Muscle of leg (tissue), 11 donors: Measurements from ENCODE around the gene TRUB2. TPM values are rescaled to one million over a fixed set of nuclear protein-coding genes. Genes with fewer than 3 reads are reported as not detected.
A peak's percentile ranks its signal among the peaks of the same experiment; 100 is the strongest.

ENCODE experiments used
- DNase-seq: peaks from one replicate; pipeline ENCODE4 v3.0.0; 2013
- H3K27ac ChIP-seq: one replicate; pipeline ENCODE4 v1.5.1; 2013; ENCODE audit warnings: mild to moderate bottlenecking, low read length, control low read depth
- H3K27me3 ChIP-seq: one replicate; pipeline ENCODE4 v1.6.1; 2013; ENCODE audit warnings: low read length; ENCODE audit not compliant: control insufficient read depth, insufficient read depth
- H3K36me3 ChIP-seq: one replicate; pipeline ENCODE4 v1.6.1; 2013; ENCODE audit warnings: low read length; ENCODE audit not compliant: control insufficient read depth, insufficient read depth
- H3K4me1 ChIP-seq: one replicate; pipeline ENCODE4 v1.6.1; 2013; ENCODE audit warnings: low read length; ENCODE audit not compliant: control insufficient read depth, insufficient read depth
- H3K4me3 ChIP-seq: one replicate; pipeline ENCODE4 v1.5.1; 2013; ENCODE audit warnings: low read length, control low read depth
- H3K9me3 ChIP-seq: replicated peaks from 2 replicates; pipeline ENCODE4 v1.6.1; 2013; ENCODE audit warnings: low read depth, low read length; ENCODE audit not compliant: control insufficient read depth
- WGBS: methylation state at CpG from one replicate; pipeline ENCODE4 v1.1.5; 2013; ENCODE audit warnings: missing lambda C conversion rate; ENCODE audit not compliant: insufficient coverage; 5-methylcytosine and 5-hydroxymethylcytosine counted together
- polyA plus RNA-seq, 8 donors: library from polyadenylated mRNA; unstranded; fragments of 120-200 nt; gene quantifications; one replicate each; pipeline versions ENCODE4 v1.2.1 to v1.2.3, GENCODE V29; 2013; ENCODE audit warnings: inconsistent platforms in 1 of 8, low replicate concordance in 1 of 8; ENCODE audit not compliant: insufficient read length in 8 of 8, insufficient read depth in 1 of 8
- total RNA-seq: library from RNA; stranded (reverse); fragments of 120-200 nt; gene quantifications from one replicate; pipeline ENCODE4 v1.2.4, GENCODE V29; 2013

Gene TRUB2
- total and polyA plus RNA-seq, 9 donors: 20.0 to 25.3 (median 23.6) TPM

GRCh38 chr9:128325629-128326028 is 3.4 kb upstream of the TRUB2 start:
- Histone ChIP-seq H3K4me1 (peaks cover 18% of the 10 kb centered on the region), H3K27ac (no peak overlapping the region), H3K27me3 (no peaks in the 10 kb centered on the region), H3K9me3 (no peaks in the 10 kb centered on the region), H3K4me3 (no peak overlapping the region), H3K36me3 (peaks cover 45% of the 10 kb centered on the region)
- DNase-seq: no peak
- WGBS: 89% methylated on average over 13 of the region's 13 CpGs

GRCh38 chr9:128324401-128324800 is 2.2 kb upstream of the TRUB2 start:
- no CpG with 5 or more reads among the region's 1 CpG for WGBS
- Histone ChIP-seq H3K27me3 (no peaks in the 10 kb centered on the region), H3K36me3 (peaks cover 48% of the 10 kb centered on the region), H3K27ac (no peak overlapping the region), H3K9me3 (no peaks in the 10 kb centered on the region), H3K4me1 (peaks cover 18% of the 10 kb centered on the region), H3K4me3 (no peak overlapping the region)
- no peak for DNase-seq

GRCh38 chr9:128323791-128324190 is 1.5 kb upstream of the TRUB2 start:
- 84% methylated on average over 2 of the region's 12 CpGs for WGBS
- Histone ChIP-seq H3K9me3 (no peaks in the 10 kb centered on the region), H3K4me3 (peak overlapping the region; percentile 98), H3K27ac (no peak overlapping the region), H3K4me1 (peaks cover 18% of the 10 kb centered on the region), H3K27me3 (no peaks in the 10 kb centered on the region), H3K36me3 (peaks cover 45% of the 10 kb centered on the region)
- DNase-seq: no peak

GRCh38 chr9:128323212-128323730 is 1.0 kb upstream of the TRUB2 start:
- Histone ChIP-seq H3K9me3 (no peaks in the 10 kb centered on the region), H3K27me3 (no peaks in the 10 kb centered on the region), H3K4me1 (peaks cover 18% of the 10 kb centered on the region), H3K27ac (peak overlapping the region; percentile 99), H3K4me3 (peak overlapping the region; percentile 98), H3K36me3 (peaks cover 45% of the 10 kb centered on the region)
- DNase-seq: peak; percentile 22
- WGBS: 0% methylated on average over 3 of the region's 16 CpGs

- peak overlapping the region; percentile 98 for H3K4me3 ChIP-seq
- H3K36me3 ChIP-seq: peaks cover 47% of the 10 kb centered on the region
- no peaks in the 10 kb centered on the region for H3K27me3 ChIP-seq
- no peak overlapping the region for H3K27ac ChIP-seq
- no peak for DNase-seq
- no peaks in the 10 kb centered on the region for H3K9me3 ChIP-seq
- peaks cover 18% of the 10 kb centered on the region for H3K4me1 ChIP-seq
- WGBS: 1% methylated on average over 21 of the region's 21 CpGs
Measured at GRCh38 chr9:128321879-128322403, 306 bp downstream of the TRUB2 start.

- Histone ChIP-seq H3K27ac (no peak overlapping the region), H3K36me3 (peaks cover 51% of the 10 kb centered on the region), H3K4me1 (peaks cover 18% of the 10 kb centered on the region), H3K4me3 (peak overlapping the region; percentile 98), H3K9me3 (no peaks in the 10 kb centered on the region), H3K27me3 (no peaks in the 10 kb centered on the region)
- DNase-seq: no peak
- 87% methylated on average over 2 of the region's 7 CpGs for WGBS
Measured at GRCh38 chr9:128321343-128321742, 904 bp downstream of the TRUB2 start.

GRCh38 chr9:128317629-128318028 is 4.6 kb downstream of the TRUB2 start:
- Histone ChIP-seq H3K27me3 (no peaks in the 10 kb centered on the region), H3K4me1 (peaks cover 5% of the 10 kb centered on the region), H3K9me3 (no peaks in the 10 kb centered on the region), H3K36me3 (peaks cover 55% of the 10 kb centered on the region), H3K27ac (no peak overlapping the region), H3K4me3 (no peak overlapping the region)
- no peak for DNase-seq
- no CpG with 5 or more reads among the region's 2 CpGs for whole genome bisulfite sequencing

- Histone ChIP-seq H3K9me3 (no peaks in the 10 kb centered on the region), H3K4me1 (peaks cover 2% of the 10 kb centered on the region), H3K27me3 (no peaks in the 10 kb centered on the region), H3K4me3 (no peak overlapping the region), H3K36me3 (peaks cover 57% of the 10 kb centered on the region), H3K27ac (no peak overlapping the region)
- WGBS: 75% methylated on average over 8 of the region's 9 CpGs
- no peak for DNase-seq
Measured at GRCh38 chr9:128316421-128316820, 5.8 kb downstream of the TRUB2 start.

- Histone ChIP-seq H3K9me3 (no peaks in the 10 kb centered on the region), H3K27me3 (no peaks in the 10 kb centered on the region), H3K4me1 (no peaks in the 10 kb centered on the region), H3K4me3 (no peak overlapping the region), H3K27ac (no peak overlapping the region), H3K36me3 (peaks cover 70% of the 10 kb centered on the region)
- no peak for DNase-seq
- WGBS: no CpG with 5 or more reads among the region's 4 CpGs
Measured at GRCh38 chr9:128314697-128315096, 7.5 kb downstream of the TRUB2 start.

- Histone ChIP-seq H3K4me3 (no peak overlapping the region), H3K4me1 (no peaks in the 10 kb centered on the region), H3K27me3 (no peaks in the 10 kb centered on the region), H3K9me3 (no peaks in the 10 kb centered on the region), H3K27ac (no peak overlapping the region), H3K36me3 (peaks cover 51% of the 10 kb centered on the region)
- DNase-seq: no peak
- 90% methylated on average over 9 of the region's 10 CpGs for WGBS
Measured at GRCh38 chr9:128310461-128310860, 11.8 kb downstream of the TRUB2 start.

GRCh38 chr9:128309551-128309950 is 12.7 kb downstream of the TRUB2 start:
- H3K27ac ChIP-seq: no peak overlapping the region
- H3K9me3 ChIP-seq: no peaks in the 10 kb centered on the region
- H3K36me3 ChIP-seq: peaks cover 46% of the 10 kb centered on the region
- WGBS: 98% methylated on average over 15 of the region's 16 CpGs
- no peaks in the 10 kb centered on the region for H3K4me1 ChIP-seq
- no peak overlapping the region for H3K4me3 ChIP-seq
- no peaks in the 10 kb centered on the region for H3K27me3 ChIP-seq
- no peak for DNase-seq
